GM12878 (cell line): ENCODE data around the gene SORBS2. TPM values are rescaled to one million over a fixed set of nuclear protein-coding genes. Genes with fewer than 3 reads are reported as not detected.

ENCODE experiments used
- ATAC-seq: fragments of 200-7000 bp; cut with Tn5 transposase; 3 replicates; pipeline ENCODE4 v1.9.1; 2020; ENCODE audit warnings: mild to moderate bottlenecking, moderate library complexity
- BruUV-seq: library from RNA; stranded (reverse); fragments of 400-500 nt; replicated peaks from 2 replicates; lab custom pipeline; 2021; lab: Mats Ljungman, UMichigan
- CTCF ChIA-PET: fragments of 300-600 bp; sonication (Branson Sonifier 250); formaldehyde crosslinking; extraction: SDS; loops from one replicate; lab custom pipeline; 2021; ENCODE audit warnings: inconsistent platforms; lab: Yijun Ruan, JAX
- POLR2A ChIA-PET: fragments of 350-600 bp; formaldehyde crosslinking; extraction: SDS; loops from one replicate; lab custom pipeline; 2021; ENCODE audit warnings: inconsistent platforms; lab: Charles Lee
- RAD21 ChIA-PET: fragments of 300-600 bp; sonication (Branson Sonifier 250); formaldehyde crosslinking; loops from one replicate; lab custom pipeline; 2023; ENCODE audit warnings: antibody characterized with exemption; ENCODE audit not compliant: unreplicated experiment; lab: Charles Lee
- SMC1A ChIA-PET: fragments of 300-600 bp; sonication (Branson Sonifier 250); formaldehyde crosslinking; loops from one replicate; lab custom pipeline; 2023; ENCODE audit not compliant: unreplicated experiment, uncharacterized antibody; lab: Charles Lee
- DNase-seq: peaks from one replicate; pipeline ENCODE4 v3.0.0-alpha.2; 2011; ENCODE audit warnings: low read depth, low spot score
- FAIRE-seq: peaks from 3 replicates; lab custom pipeline; 2011; peaks lifted over from hg19 to GRCh38; lab: Jason Lieb, UNC
- H2AFZ ChIP-seq: 2 replicates; pipeline ENCODE4 v1.6.0; 2011; ENCODE audit warnings: low read depth, low read length, control low read depth; ENCODE audit not compliant: control insufficient read depth
- H3K27ac ChIP-seq: 2 replicates; pipeline ENCODE4 v1.5.1; 2011; ENCODE audit warnings: control low read depth; ENCODE audit not compliant: control insufficient read depth, insufficient read depth
- H3K27me3 ChIP-seq, 2 experiments: replicated peaks in 1 of 2; 2 replicates each; pipeline versions ENCODE4 v1.6.0 to v1.6.1; 2011; ENCODE audit warnings: low read length in 1 of 2; ENCODE audit not compliant: control insufficient read depth in 2 of 2, insufficient read depth in 2 of 2
- H3K36me3 ChIP-seq, 2 experiments: 2 replicates each; pipeline ENCODE4 v1.5.1; 2011; ENCODE audit warnings: low read length in 1 of 2; ENCODE audit not compliant: control insufficient read depth in 2 of 2, insufficient read depth in 2 of 2
- H3K4me1 ChIP-seq: 2 replicates; pipeline ENCODE4 v1.6.1; 2011; ENCODE audit warnings: mild to moderate bottlenecking, low read length, moderate library complexity, mixed read lengths; ENCODE audit not compliant: control insufficient read depth, insufficient read depth
- H3K4me2 ChIP-seq: 2 replicates; pipeline ENCODE4 v1.6.0; 2011; ENCODE audit warnings: control low read depth; ENCODE audit not compliant: control insufficient read depth, insufficient read depth
- H3K4me3 ChIP-seq: fragments of 200-600 bp; sonication (generic); 2 replicates; pipeline ENCODE4 v1.5.1; 2016
- H3K79me2 ChIP-seq: 2 replicates; pipeline ENCODE4 v1.6.0; 2011; ENCODE audit warnings: low read length; ENCODE audit not compliant: control insufficient read depth, insufficient read depth
- H3K9ac ChIP-seq: 2 replicates; pipeline ENCODE4 v1.8.0; 2011; ENCODE audit warnings: low read length, control low read depth, mixed read lengths; ENCODE audit not compliant: control insufficient read depth, insufficient read depth
- H3K9me3 ChIP-seq: replicated peaks from 3 replicates; pipeline ENCODE4 v1.5.1; 2011; ENCODE audit warnings: mild to moderate bottlenecking, low read length; ENCODE audit not compliant: control insufficient read depth, insufficient read depth
- H4K20me1 ChIP-seq: 2 replicates; pipeline ENCODE4 v1.6.0; 2011; ENCODE audit not compliant: control insufficient read depth, insufficient read depth
- BACH1 ChIP-seq: fragments of 450-650 bp; IDR thresholded peaks from 2 replicates; pipeline ENCODE4 v1.6.1; 2017; ENCODE audit warnings: mild to moderate bottlenecking, borderline replicate concordance
- MAX ChIP-seq: IDR thresholded peaks from 2 replicates; pipeline ENCODE4 v1.6.1; 2012; ENCODE audit warnings: low read depth, low read length, improper control_type of control experiment
- MXI1 ChIP-seq: fragments of 150-350 bp; IDR thresholded peaks from 2 replicates; pipeline ENCODE4 v1.6.1; 2011; ENCODE audit warnings: low read depth, mild to moderate bottlenecking, inconsistent platforms, low read length, improper control_type of control experiment
- SP1 ChIP-seq: IDR thresholded peaks from one replicate; pipeline ENCODE4 v1.6.1; 2011; ENCODE audit warnings: low read depth, low read length
- SPI1 ChIP-seq: IDR thresholded peaks from 2 replicates; pipeline ENCODE4 v1.6.1; 2011; ENCODE audit warnings: low read depth, mild to moderate bottlenecking, low read length, moderate library complexity, borderline replicate concordance; ENCODE audit not compliant: insufficient read depth
- SRF ChIP-seq, 2 experiments: IDR thresholded peaks; 2 replicates each; pipeline ENCODE4 v1.6.1; 2011; ENCODE audit warnings: low read depth in 2 of 2, low read length in 2 of 2, mild to moderate bottlenecking in 1 of 2, moderate library complexity in 1 of 2
- ZBED1 ChIP-seq: IDR thresholded peaks from 2 replicates; pipeline ENCODE4 v1.6.1; 2016; ENCODE audit warnings: borderline replicate concordance
- ZSCAN29 ChIP-seq: fragments of 450-650 bp; IDR thresholded peaks from 2 replicates; pipeline ENCODE4 v1.6.1; 2017; ENCODE audit warnings: mild to moderate bottlenecking, moderate library complexity
- ZZZ3 ChIP-seq: IDR thresholded peaks from 2 replicates; pipeline ENCODE4 v1.6.1; 2011; ENCODE audit warnings: low read depth; ENCODE audit not compliant: control insufficient read depth, insufficient read length
- whole genome bisulfite sequencing: methylation state at CpG from one replicate; pipeline ENCODE4 v1.1.6; 2016; ENCODE audit warnings: low lambda C conversion rate; ENCODE audit not compliant: insufficient replicate concordance, insufficient coverage; ENCODE audit errors: missing lambda C conversion rate; 5-methylcytosine and 5-hydroxymethylcytosine counted together
- in situ Hi-C: fragments of 300-500 bp; cut with MboI; formaldehyde crosslinking; loops from 9 replicates; pipeline ENCODE4 v1.14.3; 2018; ENCODE audit warnings: mixed read lengths
- intact Hi-C: fragments of 100-400 bp; cut with micrococcal nuclease; formaldehyde crosslinking; loops from one replicate; pipeline ENCODE4 v1.14.2; 2022; ENCODE audit not compliant: unreplicated experiment
- polyA plus RNA-seq, 11 experiments: library from polyadenylated mRNA; depleted of rRNA in 4 of 11; unstranded in 6 of 11; stranded (reverse) in 5 of 11; fragments of >200 nt; fragmentation: Nextera tagmentation in 4 of 11; fragmentation: Illumina TruSeq in 1 of 11; extraction: Ambion mirVana in 4 of 11; extraction: Trizol in 1 of 11; gene quantifications; 1 replicate in 1 of 11; 2 replicates in 10 of 11; pipeline versions ENCODE4 v1.2.1 to v1.2.3, GENCODE V29; 2011 to 2016; ENCODE audit warnings: inconsistent platforms in 2 of 11, missing spikeins in 2 of 11, low read depth in 1 of 11
- total RNA-seq, 4 experiments: library from RNA; depleted of rRNA in 3 of 4; stranded (reverse); fragments of >200 nt in 3 of 4; fragmentation: Illumina TruSeq in 1 of 4; extraction: Trizol in 1 of 4; gene quantifications; 2 replicates each; pipeline versions ENCODE4 v1.2.1 to v1.2.3, GENCODE V29; 2013 to 2021

SORBS2 gene
- total and polyA plus RNA-seq, 10 of the 15 experiments (the other 5 are each of a cell fraction or from before 2014, with no cell fraction given), result 0.06 to 3.0 (median 0.79) TPM

- ATAC-seq, result no peak
- Histone ChIP-seq H3K36me3 (no peaks in the 10 kb centered on the region), H3K79me2 (no peaks in the 10 kb centered on the region)
- no peak for TF ChIP-seq SRF (IDR thresholded peaks at IDR 0.05; ENCODE audit: low read depth in 2 of 2, low read length in 2 of 2)
- TF ChIP-seq MXI1, result no peak
- TF ChIP-seq ZSCAN29, result no peak
- no peak for TF ChIP-seq ZZZ3
- no peak for TF ChIP-seq SP1
- no peak for TF ChIP-seq MAX
- TF ChIP-seq ZBED1, result no peak
- no peak for TF ChIP-seq SPI1
- TF ChIP-seq BACH1, result no peak
- TF ChIP-seq, all 136 proteins: peak for 0
- intact Hi-C loops (no loop called here), in situ Hi-C loops (no loop called here)
- H3K4me2 ChIP-seq, result no peak overlapping the region
- ChIA-PET SMC1A (no interaction called here), CTCF (no interaction called here), POLR2A (no interaction called here), RAD21 (no interaction called here)
- no peak overlapping the region for H3K9ac ChIP-seq
- WGBS, result 59% methylated on average over 15 of the region's 15 CpGs
- H2AFZ ChIP-seq, result no peak overlapping the region
- H4K20me1 ChIP-seq, result no peaks in the 10 kb centered on the region
- BruUV-seq, result no TSS peak
- H3K27me3 ChIP-seq, result no peaks in the 10 kb centered on the region
- H3K27ac ChIP-seq, result no peak overlapping the region
- no peaks in the 10 kb centered on the region for H3K4me1 ChIP-seq
- DNase-seq (no peak), FAIRE-seq (no peak)
- no peaks in the 10 kb centered on the region; the same call in 2 of the 3 replicates for H3K9me3 ChIP-seq
- H3K4me3 ChIP-seq, result no peak overlapping the region
Observed at GRCh38 chr4:185716577-185717376, 95.2 kb downstream of the SORBS2 start.
